Measurements from ENCODE around the gene NKG7. TPM values are rescaled to one million over a fixed set of nuclear protein-coding genes. Genes with fewer than 3 reads are reported as not detected.

Gene NKG7
- total RNA-seq, 2 experiments from 2014 or later: 6.2 to 7.2 TPM

DNA sequence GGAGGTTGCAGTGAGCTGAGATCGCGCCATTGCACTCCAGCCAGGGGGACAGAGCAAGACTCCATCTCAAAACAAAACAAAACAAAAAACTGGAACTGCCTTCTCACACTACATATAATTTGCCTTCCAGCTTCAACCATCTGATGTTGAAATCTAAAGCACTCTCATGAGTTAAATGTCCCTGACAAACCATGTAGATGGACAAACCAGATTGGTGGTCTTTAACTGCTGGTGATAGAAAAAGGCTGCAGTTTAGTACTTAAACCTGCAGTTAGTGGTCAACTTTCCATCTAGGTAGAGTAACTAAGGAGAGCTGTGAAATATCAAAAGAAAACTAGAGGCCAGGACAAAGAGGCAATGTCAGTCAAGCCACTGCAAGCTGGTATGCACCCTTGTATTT, 23.7 kb upstream of the NKG7 start:
- Mint-ChIP-seq H3K4me3 (no peak overlapping the region), H3K27me3 (no peaks in the 10 kb centered on the region), H3K36me3 (ENCODE audit: low read depth) (no peaks in the 10 kb centered on the region), H3K4me1 (ENCODE audit: low read depth) (peaks cover 18% of the 10 kb centered on the region), H3K9me3 (no peaks in the 10 kb centered on the region), H3K27ac (no peak overlapping the region)
- TF ChIP-seq, protein P1, sequence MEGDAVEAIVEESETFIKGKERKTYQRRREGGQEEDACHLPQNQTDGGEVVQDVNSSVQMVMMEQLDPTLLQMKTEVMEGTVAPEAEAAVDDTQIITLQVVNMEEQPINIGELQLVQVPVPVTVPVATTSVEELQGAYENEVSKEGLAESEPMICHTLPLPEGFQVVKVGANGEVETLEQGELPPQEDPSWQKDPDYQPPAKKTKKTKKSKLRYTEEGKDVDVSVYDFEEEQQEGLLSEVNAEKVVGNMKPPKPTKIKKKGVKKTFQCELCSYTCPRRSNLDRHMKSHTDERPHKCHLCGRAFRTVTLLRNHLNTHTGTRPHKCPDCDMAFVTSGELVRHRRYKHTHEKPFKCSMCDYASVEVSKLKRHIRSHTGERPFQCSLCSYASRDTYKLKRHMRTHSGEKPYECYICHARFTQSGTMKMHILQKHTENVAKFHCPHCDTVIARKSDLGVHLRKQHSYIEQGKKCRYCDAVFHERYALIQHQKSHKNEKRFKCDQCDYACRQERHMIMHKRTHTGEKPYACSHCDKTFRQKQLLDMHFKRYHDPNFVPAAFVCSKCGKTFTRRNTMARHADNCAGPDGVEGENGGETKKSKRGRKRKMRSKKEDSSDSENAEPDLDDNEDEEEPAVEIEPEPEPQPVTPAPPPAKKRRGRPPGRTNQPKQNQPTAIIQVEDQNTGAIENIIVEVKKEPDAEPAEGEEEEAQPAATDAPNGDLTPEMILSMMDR (IDR thresholded peaks at IDR 0.05): no peak
- peaks cover 0 to 1% of the 10 kb centered on the region in 2 experiments for H3K9me3 ChIP-seq (ENCODE audit: control insufficient read depth in 1 of 2, insufficient read depth in 1 of 2, low read length in 2 of 2)
- H3K4me3 ChIP-seq (ENCODE audit: low read length): no peak overlapping the region
- peaks cover 18% of the 10 kb centered on the region for H3K4me1 ChIP-seq (ENCODE audit: insufficient read depth, low read length)
- intact Hi-C loops (cut with DNase I, micrococcal nuclease): no loop called here
- DNase-seq (no peak), ATAC-seq (ENCODE audit: poor library complexity) (no peak)
- no peaks in the 10 kb centered on the region for H3K36me3 ChIP-seq (ENCODE audit: insufficient read depth, low read length)
- H3K27ac ChIP-seq (ENCODE audit: low read depth in 1 of 2, low read length in 2 of 2): no peak overlapping the region
- no peaks in the 10 kb centered on the region for H3K27me3 ChIP-seq (ENCODE audit: control insufficient read depth in 1 of 2, insufficient read depth in 2 of 2, low read length in 2 of 2)
- CTCF ChIA-PET: no interaction called here
- POLR2A ChIA-PET: no interaction called here

DNA sequence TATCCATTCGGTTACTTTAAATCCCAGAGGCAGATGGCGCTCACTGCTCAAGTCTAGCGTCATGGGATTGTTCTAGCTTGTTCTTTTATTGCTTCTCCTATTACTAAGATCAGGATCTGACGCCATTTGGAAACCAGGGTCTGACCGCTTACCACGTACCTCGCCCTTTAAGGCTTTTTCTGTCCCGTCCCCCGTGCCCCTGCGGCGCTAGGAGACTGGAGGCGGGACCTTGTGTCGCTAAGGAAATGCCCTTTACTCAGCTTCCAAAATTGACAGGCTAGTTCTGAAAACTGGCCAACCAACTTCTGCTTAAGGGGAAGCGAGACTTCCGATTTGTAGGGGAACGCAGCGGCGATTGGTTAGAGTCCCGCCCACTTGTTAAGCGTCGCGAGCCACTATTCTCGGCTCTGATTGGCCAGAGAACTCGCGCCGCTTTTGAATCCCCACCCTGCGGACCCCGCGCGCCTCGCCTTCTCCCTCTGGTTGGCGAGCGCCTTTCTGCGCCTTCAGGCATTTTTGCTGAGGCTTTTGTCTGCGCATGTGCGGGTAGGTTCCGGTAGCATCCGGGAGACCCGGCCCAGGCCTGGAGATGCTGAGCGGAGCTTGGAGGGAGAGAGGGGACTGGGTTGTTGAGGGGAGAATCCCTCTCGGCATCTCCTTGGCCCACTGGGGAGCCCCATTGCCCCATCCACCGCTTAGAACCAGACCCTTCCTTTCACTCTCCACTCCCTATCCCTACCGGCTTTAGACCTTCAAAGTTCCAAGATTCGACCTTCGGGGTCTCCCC, 21.8 kb upstream of the NKG7 start:
- Histone ChIP-seq H3K27me3 (ENCODE audit: control insufficient read depth in 1 of 2, insufficient read depth in 2 of 2, low read length in 2 of 2) (no peaks in the 10 kb centered on the region), H3K4me3 (ENCODE audit: low read length) (peak overlapping the region; percentile 52), H3K9me3 (ENCODE audit: control insufficient read depth in 1 of 2, insufficient read depth in 1 of 2, low read length in 2 of 2) (no peaks in the 10 kb centered on the region), H3K27ac (ENCODE audit: low read depth in 1 of 2, low read length in 2 of 2) (peak overlapping the region; percentile 21 to 31), H3K36me3 (ENCODE audit: insufficient read depth, low read length) (no peaks in the 10 kb centered on the region), H3K4me1 (ENCODE audit: insufficient read depth, low read length) (peaks cover 26% of the 10 kb centered on the region)
- ChIA-PET CTCF (interaction anchor here (1.0 to 1.2 kb wide), 5 partner anchors 24 to 55 kb away, joined by 3 read pairs; no protein-coding TSS in a partner anchor), POLR2A (interaction anchor here (0.6 to 2.3 kb wide), 6 partner anchors 26 to 384 kb away, joined by 3 to 9 read pairs (median 4); partner anchors contain the start of genes CLDND2, ETFB and VSIG10L)
- TF ChIP-seq, protein P1 (IDR thresholded peaks at IDR 0.05): no peak
- ATAC-seq (ENCODE audit: poor library complexity) (peak; percentile 95), DNase-seq (peak; percentile 69 to 96 (median 76))
- Mint-ChIP-seq H3K4me1 (ENCODE audit: low read depth) (peaks cover 23% of the 10 kb centered on the region), H3K4me3 (peak overlapping the region; percentile 90), H3K27me3 (no peaks in the 10 kb centered on the region), H3K27ac (peak overlapping the region; percentile 58), H3K36me3 (ENCODE audit: low read depth) (no peaks in the 10 kb centered on the region), H3K9me3 (no peaks in the 10 kb centered on the region)
- intact Hi-C loops (cut with DNase I, micrococcal nuclease): loop anchor here (1.0 to 2.0 kb wide), 3 partner anchors 27 to 55 kb away; no protein-coding TSS in a partner anchor

- Histone ChIP-seq H3K36me3 (ENCODE audit: insufficient read depth, low read length) (no peaks in the 10 kb centered on the region), H3K27me3 (ENCODE audit: control insufficient read depth in 1 of 2, insufficient read depth in 2 of 2, low read length in 2 of 2) (no peaks in the 10 kb centered on the region), H3K27ac (ENCODE audit: low read depth in 1 of 2, low read length in 2 of 2) (no peak overlapping the region), H3K4me1 (ENCODE audit: insufficient read depth, low read length) (peaks cover 26% of the 10 kb centered on the region), H3K9me3 (ENCODE audit: control insufficient read depth in 1 of 2, insufficient read depth in 1 of 2, low read length in 2 of 2) (no peaks in the 10 kb centered on the region), H3K4me3 (ENCODE audit: low read length) (no peak overlapping the region)
- Mint-ChIP-seq H3K27me3 (no peaks in the 10 kb centered on the region), H3K27ac (no peak overlapping the region), H3K36me3 (ENCODE audit: low read depth) (no peaks in the 10 kb centered on the region), H3K4me1 (ENCODE audit: low read depth) (peaks cover 23% of the 10 kb centered on the region), H3K4me3 (peak overlapping the region; percentile 25), H3K9me3 (no peaks in the 10 kb centered on the region)
- no peak for ATAC-seq (ENCODE audit: poor library complexity)
- intact Hi-C loops (cut with DNase I, micrococcal nuclease): no loop called here
- ChIA-PET POLR2A (no interaction called here), CTCF (no interaction called here)
- no peak for DNase-seq
- TF ChIP-seq, protein P1 (IDR thresholded peaks at IDR 0.05): no peak
Observed at GRCh38 chr19:51392701-51393100, 20.2 kb upstream of the NKG7 start.
